HG03108 (cell line): Measurements from ENCODE around the gene ZFHX2.
A peak's percentile ranks its signal among the peaks of the same experiment; 100 is the strongest.
"Not testable (repeated sequence)": the region's sequence is repeated elsewhere in the genome, so short reads cannot be mapped to it uniquely, and the experiment has no call there.

Experiments used
- ATAC-seq: cut with Tn5 transposase; IDR thresholded peaks from one replicate; pipeline ENCODE4 v1.9.1; 2021; ENCODE audit warnings: moderate library complexity; ENCODE audit not compliant: unreplicated experiment

ZFHX2 gene

GRCh38 chr14:23551266-23552028 is at the start of gene ZFHX2:
Gene ZFHX2, minus strand, starts transcription at chr14:23551765. Its CDS starts 16,440 bp downstream, at chr14:23535325.
- ATAC-seq: peak; percentile 60

GRCh38 chr14:23600806-23601205 is 49.2 kb upstream of the ZFHX2 start:
- ATAC-seq: no peak

- no peak for ATAC-seq
Measured at GRCh38 chr14:23600322-23600707, 48.8 kb upstream of the ZFHX2 start.

DNA sequence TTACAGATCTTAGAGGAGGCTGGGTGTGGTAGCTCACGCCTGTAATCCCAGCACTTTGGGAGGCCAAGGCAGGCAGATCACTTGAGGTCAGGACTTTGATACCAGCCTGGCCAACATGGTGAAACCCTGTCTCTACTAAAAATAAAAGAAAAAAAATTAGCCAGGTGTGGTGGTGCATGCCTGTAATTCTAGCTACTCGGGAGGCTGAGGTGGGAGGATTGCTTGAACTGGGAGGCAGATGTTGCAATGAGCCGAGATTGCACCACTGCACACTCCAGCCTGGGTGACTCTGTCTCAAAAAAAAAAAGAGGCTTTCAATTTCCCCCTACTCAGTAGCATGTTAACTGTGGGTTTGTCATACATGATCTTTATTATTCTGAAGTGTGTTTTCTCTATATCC is 42.6 kb upstream of the ZFHX2 start:
- not testable (repeated sequence) for ATAC-seq

DNA sequence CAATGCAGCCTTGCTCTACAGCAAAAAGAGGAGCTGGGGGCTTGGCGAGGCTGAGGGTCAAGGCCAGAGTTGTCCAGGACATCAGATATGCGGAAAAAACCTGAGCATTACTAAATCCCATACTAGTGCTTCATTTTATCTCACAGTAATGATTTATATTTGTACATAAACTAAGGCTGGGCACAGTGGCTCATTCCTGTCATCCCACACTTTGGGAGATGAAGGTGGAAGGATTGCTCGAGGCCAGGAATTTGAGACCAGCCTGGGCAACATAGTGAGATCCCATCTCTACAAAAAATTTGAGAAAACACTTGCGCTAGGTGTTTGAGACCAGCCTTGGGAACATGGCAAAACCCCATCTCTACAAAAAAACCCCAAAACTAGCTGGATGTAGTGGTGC is 38.6 kb upstream of the ZFHX2 start:
- no peak for ATAC-seq

DNA sequence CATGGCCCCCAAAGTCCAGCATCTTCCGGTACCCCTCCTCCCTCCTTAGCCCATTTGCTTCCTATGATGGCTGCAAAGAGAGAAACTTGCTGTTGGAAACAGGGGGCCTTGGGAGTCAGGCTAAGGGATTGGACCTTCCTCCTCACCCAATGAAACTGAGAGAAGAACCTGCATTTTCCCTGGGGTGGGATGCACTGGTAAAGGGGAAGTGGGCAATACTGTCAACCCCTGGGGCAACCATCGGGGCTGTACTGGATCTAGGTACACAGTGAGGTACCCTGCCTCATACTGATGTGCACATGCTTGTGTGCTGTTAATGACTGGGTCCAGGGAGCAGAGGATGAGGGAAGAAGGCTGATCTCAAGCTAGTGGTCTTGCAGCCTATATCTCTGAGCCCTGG is 38.0 kb upstream of the ZFHX2 start:
- no peak for ATAC-seq

DNA sequence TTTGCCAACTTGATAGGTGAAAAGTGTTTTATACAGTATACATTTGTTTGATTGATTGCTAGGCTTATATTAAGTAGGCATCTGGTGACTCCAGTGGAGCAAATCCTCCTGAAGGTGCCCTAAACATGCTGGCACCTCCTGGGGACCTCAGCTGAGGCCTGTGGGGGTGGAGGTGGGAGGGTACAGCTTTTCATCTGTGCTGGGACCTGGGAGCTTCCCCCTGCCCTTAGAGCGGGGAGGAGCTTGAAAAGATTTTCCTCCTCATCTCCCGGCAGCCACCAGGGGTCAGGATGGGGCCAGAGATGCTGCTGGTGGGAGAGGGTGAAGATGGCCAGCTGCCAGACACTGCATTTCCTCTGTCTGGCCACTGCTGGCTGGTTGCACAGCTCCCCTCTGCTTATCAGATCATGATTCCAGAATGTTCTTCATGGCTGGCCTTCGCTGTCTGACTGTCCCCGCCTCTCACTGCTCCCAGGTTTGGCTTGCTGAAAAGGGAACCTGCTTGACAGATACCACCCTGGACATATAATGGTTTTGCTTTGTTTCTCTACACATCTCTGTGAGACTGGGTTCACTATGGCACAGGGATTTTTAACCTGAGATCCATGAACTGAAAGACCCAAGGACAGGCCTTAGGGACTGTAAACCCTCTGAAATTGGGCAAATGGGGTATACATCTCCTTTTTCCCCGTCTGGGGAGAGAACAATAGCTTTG is 37.5 kb upstream of the ZFHX2 start:
- peak; percentile 99 for ATAC-seq

- ATAC-seq: not testable (repeated sequence)
Measured at GRCh38 chr14:23584527-23585203, 33.1 kb upstream of the ZFHX2 start.

DNA sequence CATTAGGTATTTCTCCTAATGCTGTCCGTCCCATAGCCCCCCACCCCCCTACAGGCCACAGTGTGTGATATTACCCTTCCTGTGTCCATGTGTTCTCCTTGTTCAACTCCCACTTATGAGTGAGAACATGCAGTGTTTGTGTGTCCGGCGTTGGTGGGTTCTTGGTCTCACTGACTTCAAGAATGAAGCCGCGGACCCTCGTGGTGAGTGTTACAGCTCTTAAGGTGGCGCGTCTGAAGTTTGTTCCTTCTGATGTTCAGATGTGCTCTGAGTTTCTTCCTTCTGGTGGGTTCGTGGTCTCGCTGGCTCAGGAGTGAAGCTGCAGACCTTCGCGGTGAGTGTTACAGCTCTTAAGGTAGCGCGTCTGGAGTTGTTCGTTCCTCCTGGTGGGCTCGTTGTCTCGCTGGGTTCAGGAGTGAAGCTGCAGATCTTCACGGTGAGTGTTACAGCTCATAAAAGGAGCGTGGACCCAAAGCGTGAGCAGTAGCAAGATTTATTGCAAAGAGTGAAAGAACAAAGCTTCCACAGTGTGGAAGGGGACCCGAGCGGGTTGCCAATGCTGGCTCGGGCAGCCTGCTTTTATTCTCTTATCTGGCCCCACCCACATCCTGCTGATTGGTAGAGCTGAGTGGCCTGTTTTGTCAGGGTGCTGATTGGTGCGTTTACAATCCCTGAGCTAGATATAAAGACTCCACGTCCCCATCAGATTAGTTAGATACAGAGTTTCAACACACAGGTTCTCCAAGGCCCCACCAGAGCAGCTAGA is 32.4 kb upstream of the ZFHX2 start:
- not testable (repeated sequence) for ATAC-seq

DNA sequence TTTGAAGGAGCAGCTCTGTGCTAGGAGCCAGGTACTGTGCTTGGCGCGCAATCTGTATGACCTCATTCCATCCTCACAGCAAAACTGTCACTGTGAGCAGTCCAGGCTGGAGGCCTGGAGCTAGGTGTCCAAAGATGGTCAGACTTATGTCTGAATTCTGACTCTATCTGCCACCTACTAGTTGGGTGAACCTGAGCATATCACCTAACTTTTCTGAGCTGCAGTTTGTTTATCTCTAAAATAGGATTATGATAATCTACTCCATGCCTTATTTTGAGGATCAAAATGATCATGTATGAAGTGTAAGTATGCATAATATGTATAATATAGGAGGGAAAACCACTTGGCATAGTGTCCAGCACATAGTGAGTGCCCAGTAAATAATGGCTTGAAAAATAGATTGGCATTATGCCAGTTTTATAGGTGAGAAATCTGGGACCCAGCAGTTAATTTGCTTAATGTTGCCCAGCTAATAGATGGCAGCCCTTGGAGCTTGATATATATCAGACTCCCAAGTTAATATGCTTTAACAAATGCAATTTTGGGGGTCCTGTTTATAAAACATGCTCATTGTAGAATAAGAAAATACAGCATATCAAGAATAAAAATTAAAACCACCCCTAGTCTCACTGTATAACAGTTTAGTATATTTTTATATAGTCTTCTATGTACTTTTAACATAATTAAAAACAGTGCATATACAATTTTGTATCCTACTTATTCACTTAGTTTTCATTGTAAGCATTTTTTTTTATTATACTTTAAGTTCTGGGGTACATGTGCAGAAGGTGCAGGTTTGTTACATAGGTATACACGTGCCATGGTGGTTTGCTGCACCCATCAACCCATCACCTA is 31.6 kb upstream of the ZFHX2 start:
- ATAC-seq: no peak

DNA sequence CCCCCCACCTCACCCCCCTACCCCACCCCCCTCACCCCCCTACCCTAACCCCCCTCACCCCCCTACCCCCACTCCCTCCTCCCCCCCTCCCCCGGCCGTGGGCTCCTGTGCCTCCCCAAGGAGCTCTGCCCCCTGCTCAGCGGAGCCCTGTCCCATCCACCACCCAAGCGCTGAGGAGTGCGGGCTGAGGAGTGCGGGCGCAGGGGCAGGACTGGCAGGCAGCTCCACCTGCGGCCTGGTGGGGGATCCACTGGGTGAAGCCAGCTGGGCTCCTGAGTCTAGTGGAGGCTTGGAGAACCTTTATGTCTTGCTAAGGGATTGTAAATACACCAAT is 29.4 kb upstream of the ZFHX2 start:
- no peak for ATAC-seq

GRCh38 chr14:23580152-23580926 is 28.8 kb upstream of the ZFHX2 start:
- no peak for ATAC-seq

DNA sequence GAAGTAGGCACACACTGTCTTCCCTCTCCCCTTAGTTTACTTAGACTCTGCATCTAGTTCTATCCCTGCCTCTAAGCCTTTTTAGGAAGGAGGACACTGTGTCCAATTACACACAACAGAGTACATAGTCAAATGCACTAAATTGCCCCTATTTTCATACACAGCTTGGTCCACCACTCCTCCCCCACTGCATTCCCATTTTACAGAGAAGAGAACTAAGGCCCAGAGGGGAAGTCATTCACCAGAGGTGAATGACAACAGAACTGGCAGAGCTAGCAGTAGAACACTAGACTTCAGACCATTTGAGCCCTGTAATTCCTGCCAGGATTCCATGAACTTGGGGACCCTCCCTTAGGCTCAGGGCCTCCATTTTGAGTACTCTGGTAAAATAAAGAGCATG is 28.2 kb upstream of the ZFHX2 start:
- no peak for ATAC-seq

DNA sequence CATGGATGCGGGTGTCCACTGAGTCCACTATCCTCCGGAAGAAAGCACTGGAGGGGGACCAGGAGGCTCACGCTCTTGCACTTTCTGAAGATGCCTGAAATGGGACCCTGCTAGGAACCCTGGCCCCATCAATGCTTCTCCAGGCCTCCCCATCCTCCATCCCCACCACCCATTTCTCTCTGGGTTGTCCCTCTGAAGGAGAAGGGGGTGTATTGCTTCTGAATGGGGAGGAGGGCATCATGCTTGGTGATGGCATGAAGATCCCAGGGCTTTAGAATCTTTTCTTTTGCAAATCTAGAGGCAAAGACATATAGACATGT is 27.7 kb upstream of the ZFHX2 start:
- no peak for ATAC-seq

DNA sequence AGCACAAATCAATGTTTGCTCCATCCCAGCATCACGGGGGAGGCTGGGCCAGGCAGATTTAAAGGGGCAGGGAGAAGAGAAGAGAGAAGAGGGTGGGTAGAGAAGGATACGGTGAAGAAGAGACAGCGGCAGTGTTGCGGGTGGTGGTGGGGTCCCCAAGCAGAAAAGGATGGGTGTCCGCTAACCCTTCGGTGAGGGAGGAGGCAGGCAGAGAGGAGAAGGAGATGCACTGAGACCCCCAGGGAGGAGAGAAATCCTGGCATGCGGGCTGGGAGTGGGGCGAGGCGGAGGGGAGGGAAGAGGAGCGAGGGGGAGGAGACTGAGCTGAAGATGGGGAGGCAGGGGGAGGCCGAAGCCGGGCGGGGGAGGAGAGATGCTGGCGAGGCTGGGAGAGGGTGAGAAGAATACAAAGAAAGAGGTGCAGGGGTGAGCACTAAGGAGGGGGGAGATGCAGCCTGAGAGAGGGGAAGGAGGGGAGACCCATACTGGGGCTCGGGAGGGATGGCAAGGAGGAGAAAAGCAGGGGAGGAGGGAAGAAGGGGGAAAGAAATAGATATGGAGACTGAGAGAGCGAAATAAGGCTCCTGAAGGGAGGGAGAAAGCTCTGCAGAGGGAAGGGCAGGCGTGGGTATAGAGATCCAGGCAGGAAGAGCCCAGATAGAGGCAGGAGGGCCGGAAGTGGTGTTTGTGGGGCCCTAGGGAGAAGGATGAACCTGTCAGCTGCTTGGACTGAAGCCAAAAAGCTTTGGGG is 27.2 kb upstream of the ZFHX2 start, which contains the start of gene JPH4:
Gene JPH4, minus strand, starts transcription at position 231 of the 751 bp plus-strand sequence. CDS start 1,337 bp downstream, outside the sequence.
- no peak for ATAC-seq

GRCh38 chr14:23577710-23578392 is 26.3 kb upstream of the ZFHX2 start:
- no peak for ATAC-seq

DNA sequence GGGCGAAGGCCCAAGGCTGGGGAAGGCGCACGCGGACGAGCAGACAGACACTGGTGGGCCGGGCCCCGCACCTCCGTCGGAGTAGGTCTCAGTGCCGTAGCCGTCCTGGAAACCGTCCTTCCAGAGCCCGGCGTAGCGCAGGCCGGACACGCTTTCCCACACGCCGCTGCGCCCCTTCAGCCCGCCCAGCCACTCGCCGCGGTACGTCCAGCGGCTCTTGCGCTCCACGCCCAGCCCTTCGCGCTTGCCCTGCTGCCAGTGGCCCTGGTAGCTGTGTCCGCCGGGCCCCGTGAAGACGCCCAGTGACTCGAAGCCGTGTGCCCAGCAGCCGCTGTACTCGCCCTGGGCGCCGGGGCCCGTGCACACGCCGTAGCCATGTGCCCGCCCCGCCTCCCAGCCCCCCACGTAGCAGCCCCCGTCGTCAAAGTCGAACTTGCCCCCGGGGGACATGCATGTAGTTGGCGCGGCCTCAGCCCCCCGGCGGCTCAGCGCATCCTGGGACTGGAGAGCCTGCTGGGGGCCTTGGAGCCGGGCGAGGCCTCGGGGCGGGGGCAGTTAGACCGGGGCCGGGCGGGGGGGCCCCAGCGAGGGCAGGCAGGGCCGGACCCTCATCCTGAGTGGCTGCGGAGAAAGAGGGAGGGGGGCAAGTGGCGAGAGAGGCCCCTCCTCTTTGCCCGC is 25.6 kb upstream of the ZFHX2 start:
- no peak for ATAC-seq
